ENCODE results near the gene ATP2B2.

Gene ATP2B2

DNA sequence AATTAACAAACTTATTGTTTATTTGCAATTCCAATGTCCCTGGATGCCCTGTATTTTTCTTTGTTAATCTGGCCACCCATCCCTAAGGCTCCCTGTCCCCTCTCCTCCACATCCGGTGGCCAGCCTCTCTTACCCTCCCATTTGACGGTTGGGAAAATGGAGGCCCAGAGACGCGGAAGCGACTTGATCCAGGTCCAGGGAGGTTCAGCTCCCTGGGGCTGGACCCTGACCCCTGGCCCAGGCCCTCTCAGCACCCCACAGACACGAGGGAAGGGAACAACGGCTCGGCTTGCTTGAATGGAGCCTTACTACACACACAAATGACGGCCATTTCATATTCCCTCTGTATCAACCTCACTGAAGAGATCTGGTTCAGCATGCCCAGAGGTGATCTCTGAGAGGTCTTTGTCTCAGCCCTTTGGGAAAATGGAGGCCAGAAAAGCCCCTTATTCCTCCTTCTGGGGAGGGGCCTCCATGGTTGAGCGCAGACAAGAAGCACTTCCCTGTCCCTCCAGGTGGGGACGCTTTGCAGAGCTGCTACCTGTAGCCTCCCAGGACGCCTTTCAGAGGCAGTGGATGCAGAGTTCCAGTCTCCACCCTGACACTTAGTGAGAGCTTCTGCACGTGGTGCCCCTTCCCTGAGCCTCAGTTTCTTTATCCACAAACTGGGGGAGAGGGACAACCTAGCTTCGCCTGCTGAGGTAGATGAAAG lies 82.1 kb downstream of the ATP2B2 start:
- no peak for DNase-seq

- DNase-seq, result no peak
Measured at GRCh38 chr3:10421996-10422395, 83.4 kb downstream of the ATP2B2 start.

- DNase-seq, result no peak
Measured at GRCh38 chr3:10420745-10421475, 84.5 kb downstream of the ATP2B2 start.

GRCh38 chr3:10419637-10420232 lies 85.7 kb downstream of the ATP2B2 start:
- no peak for DNase-seq

- no peak for DNase-seq
Measured at GRCh38 chr3:10417847-10418246, 87.5 kb downstream of the ATP2B2 start.

DNA sequence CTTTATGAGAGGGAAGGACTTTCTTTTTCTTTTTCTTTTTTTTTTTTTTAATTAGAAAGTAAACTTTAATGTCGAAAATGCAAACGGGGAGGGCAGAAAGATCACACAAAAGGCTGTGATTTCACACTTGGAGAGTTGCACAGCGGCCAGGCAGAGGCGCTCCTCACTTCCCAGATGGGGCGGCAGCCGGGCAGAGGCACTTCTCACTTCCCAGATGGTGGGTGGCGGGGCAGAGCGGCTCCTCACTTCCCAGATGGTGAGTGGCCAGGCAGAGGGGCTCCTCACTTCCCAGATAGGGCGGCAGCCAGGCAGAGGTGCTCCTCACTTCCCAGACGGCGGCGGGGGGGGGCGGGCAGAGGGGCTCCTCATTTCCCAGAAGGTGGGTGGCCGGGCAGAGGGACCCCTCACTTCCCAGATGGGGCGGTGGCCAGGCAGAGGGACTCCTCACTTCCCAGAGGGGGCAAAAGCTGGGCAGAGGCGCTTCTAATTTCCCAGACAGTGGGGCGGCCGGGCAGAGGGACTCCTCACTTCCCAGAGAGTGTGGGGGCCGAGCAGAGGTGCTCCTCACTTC lies 88.6 kb downstream of the ATP2B2 start:
- no peak for DNase-seq

GRCh38 chr3:10413041-10413440 lies 92.3 kb downstream of the ATP2B2 start:
- DNase-seq, result no peak

- no peak for DNase-seq
Measured at GRCh38 chr3:10411598-10412332, 93.6 kb downstream of the ATP2B2 start.

DNA sequence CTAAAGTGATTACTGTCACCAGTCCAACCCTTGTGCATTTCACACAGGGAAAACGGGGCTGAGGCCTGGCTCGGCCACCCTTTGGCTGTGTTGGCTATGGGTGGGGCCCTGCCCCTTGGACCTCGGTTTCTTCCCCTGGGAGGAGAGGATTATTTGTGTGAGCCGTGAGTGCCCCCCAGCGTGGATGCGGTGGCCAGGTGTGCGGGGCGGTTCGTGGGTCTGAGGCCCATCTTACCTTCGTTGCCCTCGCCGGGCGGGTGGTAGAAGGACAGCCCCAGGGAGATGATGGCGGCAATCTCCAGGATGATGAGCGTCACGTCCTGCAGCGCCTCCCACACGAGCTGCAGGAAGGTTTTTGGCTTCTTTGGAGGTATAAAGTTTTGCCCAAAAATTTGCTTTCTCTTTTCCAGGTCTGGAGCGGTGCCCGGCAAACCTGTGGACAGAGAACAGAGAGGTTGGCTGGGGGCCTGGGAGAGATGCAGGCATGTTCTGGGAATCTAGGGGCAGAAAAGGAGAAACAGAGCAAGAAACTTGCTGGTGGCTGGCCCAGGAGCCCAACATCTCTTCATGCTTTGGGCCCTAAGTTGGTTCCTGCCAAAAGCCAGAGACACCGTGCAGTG lies 94.9 kb downstream of the ATP2B2 start:
- no peak for DNase-seq

DNA sequence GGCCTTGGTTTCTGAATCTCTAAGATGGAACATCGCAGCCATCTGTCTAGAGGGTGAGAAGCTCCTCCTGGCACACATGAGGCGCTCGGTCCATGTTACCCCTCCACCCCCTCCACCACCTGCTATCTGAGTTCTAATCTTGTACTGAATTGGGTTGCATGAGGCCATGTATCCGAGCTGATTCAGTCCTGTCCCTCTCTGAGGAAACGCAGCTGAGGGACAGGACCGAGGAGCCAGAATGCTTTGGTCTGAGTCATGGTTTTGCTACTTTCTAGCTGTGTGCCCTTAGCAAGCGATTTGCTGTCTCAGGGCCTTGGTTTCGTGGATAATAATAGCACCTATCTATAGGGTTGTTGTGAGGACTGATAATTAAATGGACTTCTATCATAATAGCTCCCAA lies 96.7 kb downstream of the ATP2B2 start:
- DNase-seq, result no peak

DNA sequence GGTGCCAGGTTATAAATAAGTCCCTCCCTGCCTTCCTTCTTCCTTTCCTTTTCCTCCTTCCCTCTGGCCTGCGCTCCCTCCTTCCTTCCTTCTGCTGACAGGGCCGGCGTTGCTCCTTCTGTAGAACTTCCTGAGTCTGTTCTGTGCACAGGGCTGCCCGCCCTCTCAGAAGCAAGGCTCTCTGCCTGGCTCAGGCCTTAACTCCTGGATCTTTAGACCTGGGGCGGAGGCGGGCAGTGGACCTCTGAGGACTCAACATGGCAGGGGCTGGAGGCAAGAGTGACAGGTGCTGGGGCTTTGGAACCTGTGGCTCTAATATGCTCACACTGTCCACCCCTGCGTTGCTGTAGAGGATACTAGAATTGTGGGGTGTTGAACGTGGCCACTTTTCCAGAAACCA lies 98.0 kb downstream of the ATP2B2 start:
- DNase-seq, result no peak

DNA sequence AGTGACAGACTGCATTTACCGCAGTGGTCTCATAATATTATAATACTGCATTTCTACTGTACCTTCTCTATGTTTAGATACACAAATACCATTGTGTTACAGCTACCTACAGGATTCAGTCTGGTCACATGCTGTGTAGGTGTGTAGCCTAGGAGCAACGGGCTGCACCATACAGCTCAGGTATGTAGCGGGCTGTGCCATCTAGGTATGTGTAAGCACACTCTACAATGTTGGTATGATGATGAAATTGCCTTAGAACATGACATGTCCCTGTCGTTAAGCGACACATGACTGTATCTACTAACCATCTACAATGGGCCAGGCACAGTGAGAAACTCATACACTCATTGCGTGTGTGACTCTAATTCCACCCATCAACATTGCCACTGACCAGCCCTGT lies 99.0 kb downstream of the ATP2B2 start:
- no peak for DNase-seq

DNA sequence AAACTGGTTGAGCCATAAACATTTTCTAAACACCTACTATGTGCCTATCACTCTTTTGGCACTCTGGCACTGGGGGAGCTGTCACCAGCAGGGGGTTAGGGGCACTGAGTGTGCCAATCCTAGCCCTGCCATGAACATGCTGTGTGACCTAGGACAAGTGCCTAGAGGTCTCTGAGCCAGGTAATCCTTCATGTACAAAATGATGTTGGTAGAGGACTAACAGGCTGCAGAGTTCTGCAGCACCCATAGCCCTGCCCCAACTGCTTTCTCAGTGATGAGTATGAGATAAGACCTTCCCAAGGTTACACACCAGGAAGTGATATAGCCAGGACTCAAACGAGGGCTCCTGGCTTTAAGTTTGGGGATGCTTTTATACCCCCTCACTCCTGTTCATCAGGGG lies 99.6 kb downstream of the ATP2B2 start:
- no peak for DNase-seq

DNA sequence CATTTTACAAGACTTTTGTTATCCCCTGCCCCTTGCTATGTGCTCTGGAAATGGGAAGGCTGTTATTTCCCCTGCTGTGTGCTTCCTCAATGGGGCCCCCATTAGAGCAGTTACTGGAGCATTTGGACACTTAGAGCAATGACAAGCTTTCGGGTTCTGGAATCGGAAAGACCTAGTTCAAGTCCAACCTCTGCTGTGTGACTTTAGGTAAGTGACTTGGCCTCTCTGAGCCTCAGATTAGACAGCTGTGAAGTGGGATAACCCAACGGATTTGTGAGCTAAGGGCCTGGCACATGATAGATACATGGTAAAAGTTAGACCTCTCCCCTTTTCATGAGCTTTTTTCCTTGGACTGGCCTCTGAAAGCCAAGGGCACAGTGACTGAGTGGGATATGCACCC lies 100.5 kb downstream of the ATP2B2 start:
- DNase-seq, result no peak

DNA sequence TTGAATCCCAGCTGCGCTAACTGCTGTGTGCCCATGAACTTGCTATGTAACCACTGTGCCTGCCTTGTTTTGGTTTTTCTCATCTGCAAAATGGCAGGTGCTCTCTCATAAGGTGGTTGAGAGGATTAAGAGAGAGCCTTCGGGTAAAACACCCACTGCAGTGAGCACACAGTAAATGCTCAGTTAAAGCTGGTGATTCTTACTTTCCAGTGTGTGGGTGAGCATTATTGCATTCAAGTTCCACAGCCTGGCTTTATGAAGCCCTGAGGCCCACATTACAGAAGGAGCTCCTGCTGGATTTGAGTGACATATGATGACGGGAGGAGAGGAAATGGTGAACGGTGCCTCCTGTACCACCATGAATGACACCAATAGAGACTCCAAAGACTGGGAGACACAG lies 101.0 kb downstream of the ATP2B2 start:
- DNase-seq, result no peak

DNA sequence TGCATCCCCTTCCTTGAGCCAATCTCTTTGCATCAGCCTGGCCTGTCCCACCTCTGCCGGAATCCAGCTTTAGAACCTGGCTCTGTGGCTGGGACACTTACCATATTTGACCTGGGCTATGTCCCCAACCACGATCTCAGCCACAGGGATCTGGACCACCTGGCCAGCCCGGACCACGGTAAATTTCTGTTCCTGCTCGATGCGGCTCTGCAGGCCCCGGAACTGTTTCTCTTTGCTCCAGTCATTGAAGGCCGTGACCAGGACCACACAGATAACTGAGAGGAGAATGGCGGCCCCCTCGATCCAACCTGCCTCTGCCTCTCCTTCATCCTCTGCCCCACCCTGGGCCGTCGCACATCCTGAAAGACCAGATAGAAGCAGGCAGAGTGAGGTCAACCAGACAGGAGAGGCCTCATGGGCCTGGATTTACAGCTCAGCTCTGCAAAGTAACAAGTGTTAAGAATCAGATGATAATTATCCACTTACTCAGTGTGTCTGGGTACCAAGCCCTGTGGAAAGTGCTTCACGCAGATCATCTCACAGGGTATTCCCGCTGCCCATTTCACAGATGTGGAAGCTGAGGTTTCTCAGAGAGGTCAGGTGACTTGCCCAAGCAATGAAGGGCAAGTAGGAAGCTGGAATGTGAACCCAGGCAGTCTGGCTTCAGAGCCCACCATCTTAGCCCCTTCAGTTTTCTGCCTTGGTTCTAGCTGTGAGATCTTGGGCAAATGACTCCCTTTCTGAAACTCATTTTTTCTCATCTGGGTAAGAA lies 103.2 kb downstream of the ATP2B2 start:
- no peak for DNase-seq

DNA sequence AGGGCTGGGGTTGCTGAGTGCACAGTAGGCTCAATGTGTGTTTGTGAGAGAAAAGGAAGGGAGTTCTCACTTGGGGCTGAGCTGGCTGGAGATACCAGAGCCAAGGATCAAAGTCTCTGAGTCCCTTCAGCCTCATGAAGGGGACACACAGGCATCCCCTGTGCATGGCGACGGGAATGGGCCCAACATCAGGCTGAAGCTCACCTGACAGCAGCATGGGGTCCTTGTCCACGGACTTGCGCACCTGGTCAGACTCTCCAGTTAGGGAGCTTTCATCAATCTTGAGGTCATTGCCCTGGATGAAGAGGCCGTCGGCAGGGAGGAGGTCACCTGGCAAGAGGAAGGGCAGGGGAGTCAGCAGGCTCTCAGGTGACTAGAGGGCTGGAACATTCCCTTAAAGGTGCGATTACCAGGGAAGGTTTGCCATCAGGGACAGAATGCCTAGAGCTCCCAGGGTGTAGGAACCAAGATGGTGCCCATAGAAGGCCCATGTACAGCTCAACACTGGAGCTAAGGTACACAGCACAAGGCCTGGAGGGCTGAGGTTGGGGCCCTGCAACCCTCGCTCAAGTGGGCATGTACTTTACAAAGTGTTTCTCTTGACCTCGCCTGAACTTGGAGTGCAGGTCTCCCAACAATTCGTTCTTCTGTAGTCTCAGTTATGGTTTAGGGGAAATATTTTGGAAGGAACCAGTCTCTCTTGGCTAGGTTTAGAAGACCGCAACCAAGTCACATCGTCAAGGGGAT lies 104.5 kb downstream of the ATP2B2 start:
- no peak for DNase-seq

DNA sequence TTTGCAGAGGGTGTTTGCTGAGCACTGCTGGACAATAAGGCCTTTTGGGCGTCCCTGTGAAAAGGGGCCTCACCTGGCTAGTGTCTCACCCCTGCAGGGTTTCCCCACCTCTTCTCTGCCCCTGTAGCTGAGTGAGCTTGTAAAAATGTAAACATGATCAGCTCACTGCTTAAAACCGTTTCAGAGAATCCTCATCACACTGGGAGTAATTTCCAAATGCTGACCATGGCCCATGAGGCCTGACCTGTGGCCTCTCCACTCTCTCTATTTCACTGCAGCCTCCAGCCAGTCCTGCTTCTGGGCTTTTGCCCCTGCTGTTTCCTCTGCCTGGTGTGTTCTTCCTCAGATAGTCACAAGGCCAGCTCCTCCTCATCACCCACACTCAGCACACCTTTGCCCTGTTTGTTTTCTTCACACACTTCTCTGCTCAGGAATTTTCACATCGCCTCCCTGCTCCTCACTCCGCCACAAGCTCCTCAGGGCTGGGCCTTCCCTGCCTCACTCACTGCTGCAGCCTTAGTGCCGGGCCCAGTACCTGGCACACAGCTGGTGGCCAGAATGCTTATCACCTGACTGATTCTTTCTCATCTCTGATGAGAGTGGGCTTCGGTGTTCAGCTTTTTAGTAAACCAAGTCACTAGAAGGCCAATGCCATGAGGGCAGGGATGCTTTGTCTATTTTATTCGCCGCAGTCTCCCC lies 105.2 kb downstream of the ATP2B2 start:
- no peak for DNase-seq

DNA sequence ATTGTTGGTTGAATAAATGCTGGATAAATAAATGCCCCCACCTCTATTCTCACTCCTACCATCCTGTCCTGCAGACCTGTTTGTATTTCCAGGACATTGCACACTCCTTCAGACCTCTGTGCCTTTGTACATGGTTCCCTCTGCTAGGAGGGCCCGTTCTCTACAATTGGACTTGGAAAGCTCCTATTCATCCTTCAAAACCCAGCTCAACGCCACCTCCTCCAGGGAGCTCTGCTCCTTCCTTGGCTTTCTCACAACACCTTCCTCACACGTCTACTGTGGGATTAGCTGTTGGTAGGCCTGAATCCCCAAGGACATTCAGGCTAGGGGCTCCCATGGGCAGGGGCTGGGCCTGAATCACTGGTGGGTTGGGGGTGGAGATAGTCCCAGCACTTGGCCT lies 105.8 kb downstream of the ATP2B2 start:
- no peak for DNase-seq

GRCh38 chr3:10398341-10398740 lies 107.0 kb downstream of the ATP2B2 start:
- no peak for DNase-seq
